Gastroesophageal sphincter (tissue), 4 donors: Measurements from ENCODE around the gene CR2. TPM values are rescaled to one million over a fixed set of nuclear protein-coding genes. Genes with fewer than 3 reads are reported as not detected.

Experiments
- ATAC-seq: fragments of 150-250 bp; one replicate; pipeline ENCODE4 v1.9.1; 2016; ENCODE audit warnings: mild to moderate bottlenecking, moderate library complexity
- H3K27ac ChIP-seq, 4 donors: fragments of 200-600 bp; sonication (generic) in 3 of 4; 1 replicate in 3 of 4; 2 replicates in 1 of 4; pipeline ENCODE4 v1.5.1; 2016 to 2019
- H3K27me3 ChIP-seq: fragments of 200-600 bp; sonication (generic); one replicate; pipeline ENCODE4 v1.5.1; 2019
- H3K36me3 ChIP-seq, 2 donors: fragments of 200-600 bp; sonication (generic); one replicate each; pipeline ENCODE4 v1.5.1; 2019; ENCODE audit warnings: control low read depth in 1 of 2
- H3K4me1 ChIP-seq, 3 donors: fragments of 200-600 bp; sonication (generic); 1 replicate in 2 of 3; 2 replicates in 1 of 3; pipeline ENCODE4 v1.5.1; 2016 to 2019; ENCODE audit warnings: control low read depth in 2 of 3
- H3K4me3 ChIP-seq, 2 donors: fragments of 200-600 bp; sonication (generic); one replicate each; pipeline ENCODE4 v1.5.1; 2019; ENCODE audit warnings: mild to moderate bottlenecking in 1 of 2, moderate library complexity in 1 of 2
- H3K9me3 ChIP-seq, 3 donors: fragments of 200-600 bp; sonication (generic); one replicate each; pipeline ENCODE4 v1.5.1; 2017 to 2019; ENCODE audit warnings: control low read depth in 2 of 3
- CTCF ChIP-seq, 4 experiments: fragments of 200-600 bp in 2 of 4; fragments of 450-650 bp in 2 of 4; sonication (generic) in 1 of 4; IDR thresholded peaks; one replicate each; pipeline ENCODE4 v1.5.1; 2017 to 2019; ENCODE audit warnings: antibody characterized with exemption in 4 of 4, mild to moderate bottlenecking in 2 of 4, moderate library complexity in 2 of 4
- EP300 ChIP-seq: sonication (generic); formaldehyde crosslinking; IDR thresholded peaks from one replicate; pipeline ENCODE4 v1.6.1; 2017; ENCODE audit warnings: antibody characterized with exemption, mild to moderate bottlenecking
- POLR2A ChIP-seq, 2 donors: fragments of 450-650 bp; IDR thresholded peaks; one replicate each; pipeline ENCODE4 v1.6.1; 2017; ENCODE audit warnings: antibody characterized with exemption in 2 of 2, mild to moderate bottlenecking in 2 of 2, moderate library complexity in 1 of 2
- POLR2AphosphoS5 ChIP-seq: sonication (generic); formaldehyde crosslinking; IDR thresholded peaks from one replicate; pipeline ENCODE4 v1.6.1; 2017; ENCODE audit warnings: antibody characterized with exemption
- WGBS, 2 donors: methylation state at CpG; one replicate each; pipeline ENCODE4 v1.1.5; 2018; ENCODE audit warnings: low coverage in 1 of 2; 5-methylcytosine and 5-hydroxymethylcytosine counted together
- total RNA-seq, 4 donors: library from RNA; depleted of rRNA; stranded (reverse); fragments of >200 nt; gene quantifications; one replicate each; pipeline ENCODE4 v1.1.0, GENCODE V29; 2016

The CR2 gene
- total RNA-seq, 4 donors from 2014 or later = 0.13 to 1.0 TPM; not detected in 2

- TF ChIP-seq CTCF (IDR thresholded peaks at IDR 0.05) (no peak), EP300 (no peak), POLR2A (IDR thresholded peaks at IDR 0.05) (no peak), POLR2AphosphoS5 (no peak)
- no peak for ATAC-seq
- H3K9me3 ChIP-seq = no peaks in the 10 kb centered on the region
- H3K4me3 ChIP-seq = no peak overlapping the region
- H3K27me3 ChIP-seq = no peaks in the 10 kb centered on the region
- H3K27ac ChIP-seq = no peak overlapping the region
- no peaks in the 10 kb centered on the region for H3K4me1 ChIP-seq
- H3K36me3 ChIP-seq = no peaks in the 10 kb centered on the region
- 89% methylated on average over 2 of the region's 2 CpGs; no CpG with 5 or more reads in 1 of the 2 donors for WGBS, 2 donors
These were observed 41.3 kb upstream of the CR2 start for GRCh38 chr1:207412845-207413244.

- Histone ChIP-seq H3K9me3 (peaks cover 0 to under 1% (median 0%) of the 10 kb centered on the region in 3 donors), H3K4me1 (no peaks in the 10 kb centered on the region), H3K27ac (no peak overlapping the region), H3K27me3 (no peaks in the 10 kb centered on the region), H3K36me3 (no peaks in the 10 kb centered on the region), H3K4me3 (no peak overlapping the region)
- TF ChIP-seq POLR2AphosphoS5 (no peak), EP300 (no peak), POLR2A (IDR thresholded peaks at IDR 0.05) (no peak), CTCF (IDR thresholded peaks at IDR 0.05) (no peak)
- no peak for ATAC-seq
- 48 to 65% methylated on average over 4 of the region's 4 CpGs for WGBS, 2 donors
These were observed 39.5 kb upstream of the CR2 start for GRCh38 chr1:207414606-207415108.

- no peak overlapping the region for H3K4me3 ChIP-seq
- 64 to 67% methylated on average over 1 of the region's 1 CpG for WGBS, 2 donors
- no peaks in the 10 kb centered on the region for H3K4me1 ChIP-seq
- peaks cover under 1% of the 10 kb centered on the region for H3K27me3 ChIP-seq
- no peak overlapping the region for H3K27ac ChIP-seq
- no peak for ATAC-seq
- H3K36me3 ChIP-seq = no peaks in the 10 kb centered on the region
- peaks cover 0 to 12% (median 0%) of the 10 kb centered on the region in 3 donors for H3K9me3 ChIP-seq
- TF ChIP-seq CTCF (IDR thresholded peaks at IDR 0.05) = no peak
- TF ChIP-seq POLR2AphosphoS5 = no peak
- TF ChIP-seq EP300 = no peak
- no peak for TF ChIP-seq POLR2A (IDR thresholded peaks at IDR 0.05)
These were observed 37.1 kb upstream of the CR2 start for GRCh38 chr1:207417076-207417475.

GRCh38 chr1:207418351-207418750, 35.8 kb upstream of the CR2 start:
- H3K27me3 ChIP-seq = peaks cover 14% of the 10 kb centered on the region
- TF ChIP-seq CTCF (IDR thresholded peaks at IDR 0.05) (no peak), POLR2A (IDR thresholded peaks at IDR 0.05) (no peak), EP300 (no peak), POLR2AphosphoS5 (no peak)
- no peak overlapping the region for H3K27ac ChIP-seq
- H3K4me1 ChIP-seq = no peaks in the 10 kb centered on the region
- H3K9me3 ChIP-seq = peaks cover 0 to 12% (median 0%) of the 10 kb centered on the region in 3 donors
- ATAC-seq = no peak
- H3K4me3 ChIP-seq = no peak overlapping the region
- no peaks in the 10 kb centered on the region for H3K36me3 ChIP-seq
- WGBS, 2 donors = 57 to 79% methylated on average over 1 of the region's 1 CpG

GRCh38 chr1:207420109-207420508, 34.0 kb upstream of the CR2 start:
- Histone ChIP-seq H3K27me3 (peaks cover 30% of the 10 kb centered on the region), H3K4me3 (no peak overlapping the region), H3K36me3 (no peaks in the 10 kb centered on the region), H3K4me1 (no peaks in the 10 kb centered on the region), H3K27ac (no peak overlapping the region), H3K9me3 (peaks cover 0 to 12% (median 0%) of the 10 kb centered on the region in 3 donors)
- WGBS, 2 donors = 64 to 100% methylated on average over 1 of the region's 1 CpG
- no peak for TF ChIP-seq EP300
- no peak for TF ChIP-seq POLR2A (IDR thresholded peaks at IDR 0.05)
- no peak for TF ChIP-seq CTCF (IDR thresholded peaks at IDR 0.05)
- TF ChIP-seq POLR2AphosphoS5 = no peak
- no peak for ATAC-seq
